G401.6 (cell line): ENCODE data around the gene LGALS4.
"Not testable (repeated sequence)": the region's sequence is repeated elsewhere in the genome, so short reads cannot be mapped to it uniquely, and the experiment has no call there.

Experiments
- FAIRE-seq: peaks from 2 replicates; lab custom pipeline; 2012; peaks lifted over from hg19 to GRCh38; lab: Jason Lieb, UNC

LGALS4 gene, protein sequence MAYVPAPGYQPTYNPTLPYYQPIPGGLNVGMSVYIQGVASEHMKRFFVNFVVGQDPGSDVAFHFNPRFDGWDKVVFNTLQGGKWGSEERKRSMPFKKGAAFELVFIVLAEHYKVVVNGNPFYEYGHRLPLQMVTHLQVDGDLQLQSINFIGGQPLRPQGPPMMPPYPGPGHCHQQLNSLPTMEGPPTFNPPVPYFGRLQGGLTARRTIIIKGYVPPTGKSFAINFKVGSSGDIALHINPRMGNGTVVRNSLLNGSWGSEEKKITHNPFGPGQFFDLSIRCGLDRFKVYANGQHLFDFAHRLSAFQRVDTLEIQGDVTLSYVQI

DNA sequence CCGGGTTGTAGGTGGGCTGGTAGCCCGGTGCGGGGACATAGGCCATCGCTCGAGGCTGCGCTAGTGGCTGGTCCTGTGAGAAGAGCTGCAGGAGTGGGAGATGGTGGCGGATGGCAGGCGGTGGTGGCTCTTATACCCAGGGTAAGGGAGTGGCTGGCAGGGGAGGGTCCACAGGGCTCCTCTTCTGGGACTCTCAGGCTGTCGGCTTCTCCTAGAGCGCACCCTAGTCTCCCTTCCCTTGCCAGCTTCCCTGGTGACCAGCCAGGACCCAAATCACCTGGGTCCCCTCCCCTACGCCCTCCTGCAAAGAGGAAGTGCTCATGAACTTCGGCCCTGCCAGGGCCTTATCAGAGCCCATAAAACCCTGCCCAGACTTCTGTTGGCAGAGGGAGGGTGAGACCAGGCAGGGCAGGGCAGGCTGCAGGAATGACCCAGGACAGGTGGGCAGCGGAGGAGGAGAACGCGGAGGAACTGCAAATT is at the start of gene LGALS4:
Gene LGALS4 (minus strand): TSS at position 105 of the 480 bp plus-strand sequence. CDS start 59 bp downstream, at position 46.
- no peak for FAIRE-seq

DNA sequence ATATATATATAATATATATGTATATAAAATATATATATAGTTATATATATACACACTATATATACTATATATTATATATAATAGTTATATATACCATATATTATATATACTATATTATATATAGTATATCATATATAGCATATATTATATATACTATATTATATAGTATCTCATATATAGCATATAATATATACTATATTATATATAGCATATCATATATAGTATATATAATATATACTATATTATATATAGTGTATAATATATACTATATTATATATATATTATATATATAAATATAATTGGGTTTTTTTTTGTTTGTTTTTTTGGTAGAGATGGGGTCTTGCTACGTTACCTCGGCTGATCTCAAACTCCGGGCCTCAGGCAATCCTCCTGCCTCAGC is 48.6 kb upstream of the LGALS4 start:
- peak; percentile 97 for FAIRE-seq

DNA sequence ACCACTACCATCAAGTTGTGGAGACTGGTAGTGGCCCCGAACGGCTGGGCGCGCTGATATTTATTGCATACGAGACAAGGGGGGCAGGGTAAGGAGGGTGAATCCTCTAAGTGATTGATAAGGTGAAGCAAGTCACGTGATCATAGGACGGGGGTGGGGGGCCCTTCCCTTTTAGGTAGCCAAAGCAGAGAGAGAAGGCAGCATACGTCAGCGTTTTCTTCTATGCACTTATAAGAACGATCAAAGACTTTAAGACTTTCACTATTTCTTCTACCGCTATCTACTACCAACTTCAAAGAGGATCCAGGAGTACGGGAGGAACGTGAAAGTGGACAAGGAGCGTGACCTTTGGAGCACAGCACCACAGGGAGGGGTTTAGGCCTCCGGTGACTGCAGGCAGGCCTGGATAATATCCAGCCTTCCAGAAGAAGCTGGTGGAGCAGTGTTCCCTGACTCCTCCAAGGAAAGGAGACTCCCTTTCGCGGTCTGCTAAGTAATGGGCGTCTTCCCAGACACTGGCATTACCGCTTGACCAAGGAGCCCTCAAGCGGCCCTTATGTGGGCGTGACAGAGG is 47.0 kb upstream of the LGALS4 start:
- FAIRE-seq, result not testable (repeated sequence)

DNA sequence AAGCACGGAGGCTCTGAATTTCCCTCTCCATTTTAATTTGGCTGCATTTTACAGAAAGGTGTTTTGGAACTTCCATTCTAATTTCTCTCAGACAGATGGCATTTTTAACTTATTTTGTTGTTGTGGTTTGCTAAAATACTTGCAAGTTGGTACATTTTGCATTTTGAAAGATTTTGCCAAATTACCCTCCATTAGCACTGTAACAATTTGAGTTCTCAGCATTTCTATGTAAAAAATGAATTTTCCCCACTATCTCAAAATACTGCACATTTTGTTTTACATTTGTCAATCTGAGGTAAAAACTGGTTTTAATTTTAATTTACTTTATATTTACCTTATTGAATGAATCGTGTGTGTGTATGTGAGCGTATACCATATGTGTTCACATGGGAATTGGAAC is 44.1 kb upstream of the LGALS4 start:
- FAIRE-seq, result no peak

DNA sequence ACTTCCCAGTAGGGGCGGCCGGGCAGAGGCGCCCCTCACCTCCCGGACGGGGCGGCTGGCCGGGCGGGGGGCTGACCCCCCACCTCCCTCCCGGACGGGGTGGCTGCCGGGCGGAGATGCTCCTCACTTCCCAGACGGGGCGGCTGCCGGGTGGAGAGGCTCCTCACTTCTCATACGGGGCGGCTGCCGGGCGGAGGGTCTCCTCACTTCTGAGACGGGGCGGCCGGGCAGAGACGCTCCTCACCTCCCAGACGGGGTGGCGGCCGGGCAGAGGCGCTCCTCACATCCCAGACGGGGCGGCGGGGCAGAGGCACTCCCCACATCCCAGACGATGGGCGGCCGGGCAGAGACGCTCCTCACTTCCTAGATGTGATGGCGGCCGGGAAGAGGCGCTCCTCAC is 43.0 kb upstream of the LGALS4 start:
- FAIRE-seq, result not testable (repeated sequence)

DNA sequence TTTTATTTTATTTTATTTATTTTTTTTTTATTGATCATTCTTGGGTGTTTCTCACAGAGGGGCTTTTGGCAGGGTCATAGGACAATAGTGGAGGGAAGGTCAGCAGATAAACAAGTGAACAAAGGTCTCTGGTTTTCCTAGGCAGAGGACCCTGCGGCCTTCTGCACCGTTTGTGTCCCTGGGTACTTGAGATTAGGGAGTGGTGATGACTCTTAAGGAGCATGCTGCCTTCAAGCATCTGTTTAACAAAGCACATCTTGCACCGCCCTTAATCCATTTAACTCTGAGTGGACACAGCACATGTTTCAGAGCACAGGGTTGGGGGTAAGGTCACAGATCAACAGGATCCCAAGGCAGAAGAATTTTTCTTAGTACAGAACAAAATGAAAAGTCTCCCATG is 42.2 kb upstream of the LGALS4 start:
- FAIRE-seq, result not testable (repeated sequence)

DNA sequence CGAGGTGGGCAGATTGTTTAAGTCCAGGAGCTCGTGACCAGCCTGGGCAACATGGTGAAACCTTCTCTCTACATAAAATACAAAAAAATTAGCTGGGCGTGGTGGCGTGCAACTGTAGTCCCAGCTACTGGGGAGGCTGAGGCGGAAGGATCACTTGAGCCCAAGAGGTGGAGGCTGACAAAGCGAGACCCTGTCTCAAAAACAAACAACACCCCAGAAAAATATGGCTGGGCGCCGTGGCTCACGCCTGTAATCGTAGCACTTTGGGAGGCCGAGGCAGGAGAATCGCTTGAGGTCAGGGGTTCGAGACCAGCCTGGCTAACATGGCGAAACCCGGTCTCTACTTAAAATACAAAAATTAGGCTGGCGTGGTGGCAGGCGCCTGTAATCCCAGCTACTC is 40.5 kb upstream of the LGALS4 start:
- no peak for FAIRE-seq

DNA sequence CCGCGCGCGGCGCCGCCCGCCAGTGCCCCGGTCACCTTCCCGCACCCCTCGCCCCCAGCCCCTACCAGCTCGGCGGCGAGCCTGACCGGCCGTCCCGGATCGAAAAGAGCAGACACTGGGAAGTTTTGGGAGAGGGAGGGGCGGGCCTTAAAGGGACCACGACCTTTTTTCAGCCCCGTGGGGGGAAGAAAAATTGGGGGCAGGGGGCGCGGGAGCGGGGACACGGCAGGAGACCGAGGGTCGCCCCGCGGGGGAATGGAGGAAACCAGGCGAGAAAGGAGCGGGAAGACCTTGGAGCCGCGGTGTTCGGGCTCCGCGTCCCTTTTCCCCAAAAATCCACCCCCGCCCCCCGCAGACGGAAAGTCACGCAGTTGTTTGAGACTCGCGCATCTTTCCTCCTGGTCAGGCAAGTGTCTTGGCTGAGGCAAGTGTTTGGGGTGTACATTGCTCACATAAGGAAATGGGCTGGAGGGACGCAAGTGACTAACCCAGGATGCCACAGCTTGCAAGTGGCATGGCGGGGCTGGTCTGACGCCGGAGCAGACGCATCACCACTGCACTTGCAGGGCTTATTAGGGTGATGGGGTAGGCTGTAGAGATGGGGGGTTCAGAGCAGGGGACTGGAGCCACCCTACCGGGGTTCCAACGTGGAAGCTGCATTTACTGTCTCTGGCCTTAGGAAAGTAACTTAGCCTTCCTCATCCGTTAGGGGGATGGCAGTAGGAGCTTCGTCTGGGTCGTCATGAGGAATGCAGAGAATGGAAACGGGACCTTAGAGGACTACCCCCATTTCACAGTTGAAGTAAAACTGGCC is 39.7 kb upstream of the LGALS4 start:
- no peak for FAIRE-seq

DNA sequence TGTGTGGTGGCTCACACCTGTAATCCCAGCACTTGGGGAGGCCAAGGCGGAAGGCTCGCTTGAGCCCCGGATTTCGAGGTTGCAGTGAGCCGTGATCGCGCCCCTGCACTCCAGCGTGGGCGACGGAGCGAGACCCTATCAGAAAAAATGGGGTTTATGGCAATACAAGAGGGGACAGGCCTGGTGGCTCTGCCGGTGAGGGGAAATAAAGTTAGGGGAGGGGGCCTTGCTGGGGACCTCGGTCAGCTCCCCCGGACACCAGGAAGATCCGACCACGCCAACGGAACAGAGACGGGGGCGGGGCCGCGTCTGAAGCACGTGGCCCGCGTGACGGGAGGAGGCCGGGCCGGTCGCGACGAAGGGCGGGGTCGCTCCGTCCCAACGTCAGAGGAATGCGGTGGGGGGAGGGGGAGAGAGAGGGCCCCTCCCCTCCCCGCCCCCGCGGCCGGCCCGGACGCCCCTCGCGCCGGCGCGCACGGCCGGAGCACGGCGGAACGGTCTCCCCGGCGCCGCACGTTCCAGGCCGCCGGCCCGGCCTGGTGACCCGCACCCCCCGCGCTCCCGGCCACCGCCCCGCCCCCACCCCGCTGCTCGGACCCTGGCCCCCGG is 39.0 kb upstream of the LGALS4 start:
- FAIRE-seq, result no peak

DNA sequence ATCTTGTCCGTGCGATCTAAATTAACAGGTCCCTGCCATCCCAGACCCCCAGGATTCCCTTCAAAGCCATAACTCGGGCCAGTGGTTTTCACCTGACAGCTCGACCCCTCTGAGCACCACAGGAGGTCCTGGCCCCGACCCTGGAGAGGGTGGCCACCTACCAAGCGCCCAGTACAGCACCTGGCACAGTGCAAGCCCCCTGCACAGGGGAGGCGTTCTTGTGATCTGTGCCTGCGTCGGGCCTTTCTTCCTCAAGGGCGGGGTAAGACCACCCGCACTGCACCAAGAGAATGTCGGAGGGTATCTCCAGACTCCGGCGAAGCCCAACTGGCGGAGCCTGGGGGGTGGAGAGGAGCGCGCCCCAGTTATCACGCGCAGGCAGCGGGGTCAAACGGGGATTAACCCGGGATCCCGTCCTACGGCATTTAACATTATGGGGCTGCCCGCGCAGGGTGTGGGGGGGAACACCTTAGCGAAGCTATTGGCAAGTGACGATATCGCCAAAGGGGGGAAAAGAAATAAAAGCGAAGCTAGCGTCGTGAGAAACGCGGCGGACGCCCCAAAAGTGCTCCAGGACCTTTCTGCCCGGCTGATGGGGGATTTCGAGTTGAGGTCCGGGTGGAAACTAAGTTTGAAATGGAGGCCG is 38.4 kb upstream of the LGALS4 start:
- no peak for FAIRE-seq

DNA sequence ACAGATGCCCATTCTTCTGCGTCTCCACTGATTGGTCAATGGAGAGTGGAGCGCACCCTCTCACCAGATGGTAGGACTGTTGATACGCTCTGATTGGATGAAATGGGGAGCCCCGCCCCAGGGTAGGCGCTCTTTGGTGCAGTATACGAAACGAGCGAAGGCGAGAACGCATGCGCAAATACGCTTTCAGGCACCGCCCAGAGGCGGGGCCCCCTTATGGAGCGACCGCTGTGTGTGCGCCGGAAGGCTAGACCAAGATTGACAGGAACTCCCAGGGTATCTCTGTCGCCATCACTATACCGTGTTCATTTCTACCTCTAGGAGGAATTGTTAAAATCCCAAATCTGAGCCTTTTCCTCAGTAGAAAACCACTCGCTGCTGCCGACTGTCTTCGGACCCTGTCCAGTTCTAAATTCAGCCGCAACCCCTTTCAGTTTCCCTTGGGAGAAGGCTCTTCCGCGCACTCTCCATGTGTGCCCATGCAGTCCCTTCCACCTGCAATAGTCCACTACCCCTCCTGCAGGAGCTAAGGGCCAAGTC is 37.8 kb upstream of the LGALS4 start:
- peak; percentile 100 for FAIRE-seq

DNA sequence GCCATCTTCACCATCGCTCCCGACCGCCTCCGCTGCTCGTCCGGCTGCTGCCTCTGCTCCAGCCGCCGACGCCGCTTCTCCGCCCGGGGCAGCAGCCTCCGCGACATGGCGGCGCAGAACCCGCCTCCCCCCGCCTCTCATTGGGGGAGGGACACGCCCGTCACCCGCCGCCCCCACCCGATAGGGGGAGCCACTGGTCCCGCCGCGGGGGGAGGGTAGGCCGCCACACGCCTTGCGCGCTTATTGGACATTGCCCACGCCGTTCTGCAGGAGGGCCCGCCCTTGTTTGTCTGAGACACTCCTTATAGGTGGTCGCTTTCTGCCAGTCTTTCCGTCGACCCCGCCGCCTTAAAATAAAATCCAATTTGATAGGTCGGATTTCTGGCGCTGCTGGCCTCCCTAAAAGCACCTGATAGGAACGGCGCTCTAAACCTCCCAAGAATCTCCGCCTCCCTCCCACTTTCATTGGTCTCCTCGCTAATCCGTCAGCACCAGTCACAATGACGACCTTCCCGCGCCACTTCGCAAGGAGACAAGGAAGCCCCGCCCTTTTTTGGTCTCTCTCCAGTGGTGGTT is 37.2 kb upstream of the LGALS4 start, which contains the start of gene HNRNPL:
Gene HNRNPL (minus strand): TSS at position 127 of the 576 bp plus-strand sequence. CDS start 20 bp downstream, at position 107.
- FAIRE-seq, result no peak

DNA sequence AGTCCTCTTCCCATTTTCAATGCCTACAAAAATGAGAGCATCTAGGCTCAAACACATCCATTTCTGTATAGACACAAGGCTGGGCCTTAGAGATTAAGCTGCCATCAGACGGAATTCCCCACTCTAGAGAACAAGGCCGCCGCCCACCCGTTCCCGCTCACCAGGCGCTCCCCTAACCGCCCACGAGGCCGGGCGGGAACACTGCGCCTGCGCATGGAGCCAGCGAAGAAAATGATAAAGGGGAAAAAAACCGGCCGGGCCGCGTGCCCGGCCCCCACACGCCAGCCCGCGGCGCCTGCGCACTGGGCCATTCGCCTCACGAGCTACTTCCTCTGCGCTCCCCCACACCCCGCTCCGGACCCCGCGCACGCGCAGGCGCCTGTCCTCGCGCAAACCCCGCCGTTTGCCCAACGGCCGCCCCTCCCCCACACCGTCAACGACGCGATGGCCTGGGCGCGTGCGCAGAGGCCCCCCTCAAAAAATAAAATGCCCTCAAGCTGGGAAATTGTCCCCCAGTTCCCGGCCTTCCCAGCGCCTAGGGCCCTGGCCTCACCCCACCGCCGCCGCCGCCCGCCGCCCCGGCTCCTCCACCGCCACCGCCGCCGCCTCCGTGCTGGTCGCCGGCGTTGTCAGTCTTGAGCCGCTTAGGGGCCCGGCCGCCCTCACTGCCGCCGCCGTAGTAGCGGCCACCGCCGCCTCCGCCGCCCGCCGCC is 36.6 kb upstream of the LGALS4 start:
- FAIRE-seq, result no peak

DNA sequence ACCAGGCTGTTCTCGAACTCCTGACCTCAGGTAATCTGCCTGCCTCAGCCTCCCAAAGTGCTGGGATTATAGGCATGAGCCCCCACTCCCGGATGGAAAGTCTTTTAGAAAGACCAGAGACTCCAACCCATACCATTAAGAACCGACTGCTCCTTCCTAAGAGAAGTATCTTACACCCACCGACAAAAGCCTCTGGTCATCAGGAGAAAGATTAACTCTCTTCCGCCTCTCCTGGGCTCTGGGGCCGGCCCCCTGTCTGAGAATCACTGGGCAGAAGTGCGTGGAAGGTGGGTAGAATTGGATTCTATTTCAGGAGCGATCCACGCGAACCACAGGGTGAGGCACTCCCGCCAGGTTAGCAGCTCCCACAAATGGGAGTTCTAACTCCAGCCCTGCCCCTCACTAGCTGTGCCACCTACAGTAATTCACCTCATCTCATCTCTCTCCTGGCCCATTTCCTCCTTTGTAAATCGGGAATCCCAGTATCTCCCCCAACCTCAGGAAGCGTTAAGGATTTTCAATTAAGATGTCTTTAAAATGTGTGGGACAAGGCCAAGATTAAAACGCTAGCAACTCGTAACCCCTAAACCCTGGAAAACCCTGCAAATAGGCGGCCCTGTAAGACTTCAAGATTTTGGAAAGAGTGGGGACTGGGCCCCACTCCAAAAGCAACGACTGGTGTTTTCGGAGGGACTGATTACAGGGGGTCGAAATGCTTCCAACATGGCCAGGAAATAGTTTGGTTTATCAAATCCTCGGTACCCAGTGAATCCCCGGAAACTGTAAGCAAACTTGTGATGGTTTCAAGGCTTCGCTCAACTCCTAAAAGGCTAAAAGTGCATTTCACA is 35.8 kb upstream of the LGALS4 start:
- no peak for FAIRE-seq

DNA sequence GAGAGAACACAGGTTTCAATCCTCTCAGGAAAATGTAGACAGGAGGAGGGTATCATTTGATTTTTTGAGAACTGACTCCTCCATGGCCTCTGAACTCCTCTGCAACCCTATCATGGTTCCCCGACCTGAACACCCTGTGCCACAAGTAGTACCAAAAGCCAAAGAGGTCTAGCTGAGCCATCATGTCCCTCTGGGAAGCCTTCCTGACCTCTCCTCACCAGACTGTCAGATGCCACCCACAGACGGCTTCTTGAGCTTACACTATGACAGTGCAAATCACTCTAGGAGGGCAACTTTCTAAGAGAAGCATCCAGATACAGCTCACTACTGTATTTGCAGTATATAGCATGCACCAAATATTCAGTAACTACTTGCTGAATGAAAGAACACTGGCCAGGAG is 33.4 kb upstream of the LGALS4 start:
- no peak for FAIRE-seq

DNA sequence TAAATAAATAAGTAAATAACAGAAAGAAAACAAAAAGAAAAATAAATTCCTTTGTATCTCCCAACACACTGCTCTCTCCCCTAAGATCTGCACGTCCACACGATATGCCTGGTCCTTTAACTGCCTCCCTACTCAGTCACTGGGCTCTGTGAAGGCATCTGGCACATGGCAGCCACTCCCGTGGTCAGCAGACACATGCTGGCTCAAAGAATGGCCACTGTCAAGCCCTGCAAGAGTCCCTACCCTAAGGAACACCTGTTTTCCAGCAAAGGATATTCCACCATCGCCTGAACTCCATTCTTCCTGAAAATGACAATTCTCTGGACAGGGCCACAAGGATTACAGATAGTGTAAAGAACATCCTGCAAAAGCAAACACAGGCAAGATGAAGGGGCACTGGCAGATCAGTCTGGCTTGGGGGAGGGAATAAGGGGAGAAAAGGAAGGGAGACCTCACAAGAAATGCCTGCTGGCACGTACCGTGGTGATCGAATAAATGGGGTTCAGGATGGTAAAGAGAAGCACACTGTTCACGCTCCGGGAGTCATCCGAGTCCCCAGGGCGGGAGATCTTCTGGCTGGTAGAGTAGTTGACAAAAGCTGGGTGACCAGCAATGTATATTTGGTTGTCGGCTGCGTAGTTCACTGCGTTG is 32.8 kb upstream of the LGALS4 start:
- FAIRE-seq, result no peak

DNA sequence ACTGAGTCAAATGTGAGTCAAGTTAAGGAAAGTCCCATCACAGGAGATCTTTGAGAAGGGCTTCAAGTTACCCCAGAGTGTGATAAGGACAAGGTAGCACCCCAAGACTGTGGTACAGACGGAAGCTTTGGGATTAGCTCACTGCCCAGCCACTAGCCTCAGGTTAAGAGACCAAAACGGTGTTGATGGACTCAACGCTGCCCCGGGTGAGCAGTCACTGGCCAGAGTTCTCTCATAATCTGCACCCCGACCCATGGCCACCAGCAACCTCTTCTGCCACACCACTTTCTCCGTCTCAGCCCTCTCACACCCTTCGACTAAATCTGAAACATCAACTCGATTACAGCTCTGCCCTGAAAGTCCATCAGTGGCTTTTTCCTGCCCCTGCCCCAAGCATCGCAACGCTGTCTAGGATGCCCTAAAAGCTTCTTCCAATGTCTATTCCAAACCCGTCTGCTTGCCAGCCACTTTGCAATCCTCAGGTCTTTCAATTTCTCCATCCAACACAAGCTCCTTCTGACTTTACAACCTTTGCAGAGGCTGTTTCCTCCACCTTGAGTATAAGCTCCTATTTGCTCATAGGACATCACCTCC is 31.4 kb upstream of the LGALS4 start:
- no peak for FAIRE-seq

DNA sequence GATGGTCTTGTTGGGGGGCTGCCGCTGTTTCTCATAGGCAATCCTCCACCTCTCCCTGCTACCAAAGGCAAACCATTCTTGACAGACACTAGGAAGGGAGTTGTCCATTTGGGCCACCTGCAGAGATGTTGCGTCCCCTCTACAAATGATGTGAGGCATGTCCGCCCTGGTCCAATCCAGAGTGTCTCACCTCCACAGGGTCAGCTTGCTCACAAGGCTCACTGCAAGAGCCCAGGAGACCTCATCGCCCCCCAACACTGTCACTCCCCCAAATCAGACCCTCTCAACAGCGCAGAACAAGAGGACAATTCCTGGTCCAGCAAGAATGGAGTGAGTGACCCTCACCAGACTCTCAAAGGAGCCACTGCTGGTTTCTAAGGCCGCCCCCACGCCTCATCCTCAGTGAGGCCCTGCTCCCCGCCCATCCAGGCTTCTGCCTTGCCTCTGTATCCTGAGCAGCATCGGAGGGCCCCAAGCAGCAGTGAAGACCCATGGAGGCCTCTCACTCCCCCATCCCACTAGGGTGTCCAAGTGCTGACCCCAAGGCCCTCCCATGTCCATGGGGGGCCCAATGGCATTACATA is 30.5 kb upstream of the LGALS4 start:
- FAIRE-seq, result no peak
